Ishikawa (cell line): ENCODE data around the gene ROPN1L.

Source experiments
- CEBPB ChIP-seq: IDR thresholded peaks from 2 replicates; pipeline ENCODE4 v1.6.1; 2012
- EP300 ChIP-seq: IDR thresholded peaks from 2 replicates; pipeline ENCODE4 v1.6.1; 2012; ENCODE audit warnings: borderline replicate concordance
- RAD21 ChIP-seq: IDR thresholded peaks from 2 replicates; pipeline ENCODE4 v1.6.1; 2012; ENCODE audit warnings: low read depth
- TAF1 ChIP-seq: IDR thresholded peaks from 2 replicates; pipeline ENCODE4 v1.6.1; 2012; ENCODE audit warnings: low read depth, mild to moderate bottlenecking

DNA sequence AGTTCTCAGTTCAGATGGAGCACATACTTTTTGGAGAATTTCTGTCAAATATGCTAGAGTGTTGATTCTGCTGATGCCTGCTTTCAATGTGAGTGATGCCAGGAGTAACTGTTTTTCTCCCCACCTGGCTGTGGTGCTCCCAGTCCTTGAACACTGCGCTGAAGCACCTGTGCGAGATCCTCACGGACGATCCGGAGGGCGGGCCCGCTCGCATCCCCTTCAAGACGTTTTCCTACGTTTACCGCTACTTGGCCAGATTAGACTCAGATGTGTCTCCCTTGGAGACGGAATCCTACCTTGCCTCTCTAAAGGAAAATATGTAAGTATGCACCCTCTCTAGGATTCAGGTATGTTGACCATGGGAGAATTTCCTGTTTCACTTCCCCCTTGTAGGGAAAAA lies 19.4 kb downstream of the ROPN1L start:
- no peak for TF ChIP-seq TAF1
- no peak for TF ChIP-seq CEBPB
- no peak for TF ChIP-seq EP300
- no peak for TF ChIP-seq RAD21
